HL-60 (cell line): ENCODE data around the gene KCNC1.

Experiments
- DNase-seq, 2 experiments: peaks; one replicate each; pipeline ENCODE4 v3.0.0-alpha.2; 2010 to 2020; ENCODE audit warnings: low read depth in 1 of 2, low spot score in 1 of 2
- H3K27ac ChIP-seq: fragments of 250-450 bp; sonication (Bioruptor Pico); replicated peaks from 2 replicates; pipeline ENCODE4 v1.5.1; 2020; ENCODE audit warnings: mild to moderate bottlenecking, moderate library complexity
- H3K27me3 ChIP-seq: fragments of 250-450 bp; sonication (Bioruptor Pico); 2 replicates; pipeline ENCODE4 v1.5.1; 2021; ENCODE audit warnings: mild to moderate bottlenecking, moderate library complexity; ENCODE audit not compliant: insufficient read depth, poor library complexity, severe bottlenecking
- H3K4me3 ChIP-seq: replicated peaks from 2 replicates; pipeline ENCODE4 v1.5.1; 2011; ENCODE audit warnings: mild to moderate bottlenecking, control low read depth, low read length; ENCODE audit not compliant: insufficient read depth
- GABPA ChIP-seq: IDR thresholded peaks from 2 replicates; pipeline ENCODE4 v1.6.1; 2012; ENCODE audit warnings: low read depth
- POLR2AphosphoS5 ChIP-seq: IDR thresholded peaks from 2 replicates; pipeline ENCODE4 v1.6.1; 2012; ENCODE audit warnings: low read depth
- SPI1 ChIP-seq: IDR thresholded peaks from 2 replicates; pipeline ENCODE4 v1.6.1; 2012; ENCODE audit warnings: low read depth, mild to moderate bottlenecking, borderline replicate concordance
- TF ChIP-seq, protein P1 (sequence below): IDR thresholded peaks from one replicate; pipeline ENCODE4 v1.5.1; 2011; ENCODE audit warnings: low read length, control low read depth, inconsistent platforms; ENCODE audit not compliant: insufficient read depth
- TF ChIP-seq, protein P2 (sequence below): IDR thresholded peaks from 2 replicates; pipeline ENCODE4 v1.6.1; 2012; ENCODE audit warnings: low read depth; ENCODE audit not compliant: insufficient replicate concordance

KCNC1 gene

DNA sequence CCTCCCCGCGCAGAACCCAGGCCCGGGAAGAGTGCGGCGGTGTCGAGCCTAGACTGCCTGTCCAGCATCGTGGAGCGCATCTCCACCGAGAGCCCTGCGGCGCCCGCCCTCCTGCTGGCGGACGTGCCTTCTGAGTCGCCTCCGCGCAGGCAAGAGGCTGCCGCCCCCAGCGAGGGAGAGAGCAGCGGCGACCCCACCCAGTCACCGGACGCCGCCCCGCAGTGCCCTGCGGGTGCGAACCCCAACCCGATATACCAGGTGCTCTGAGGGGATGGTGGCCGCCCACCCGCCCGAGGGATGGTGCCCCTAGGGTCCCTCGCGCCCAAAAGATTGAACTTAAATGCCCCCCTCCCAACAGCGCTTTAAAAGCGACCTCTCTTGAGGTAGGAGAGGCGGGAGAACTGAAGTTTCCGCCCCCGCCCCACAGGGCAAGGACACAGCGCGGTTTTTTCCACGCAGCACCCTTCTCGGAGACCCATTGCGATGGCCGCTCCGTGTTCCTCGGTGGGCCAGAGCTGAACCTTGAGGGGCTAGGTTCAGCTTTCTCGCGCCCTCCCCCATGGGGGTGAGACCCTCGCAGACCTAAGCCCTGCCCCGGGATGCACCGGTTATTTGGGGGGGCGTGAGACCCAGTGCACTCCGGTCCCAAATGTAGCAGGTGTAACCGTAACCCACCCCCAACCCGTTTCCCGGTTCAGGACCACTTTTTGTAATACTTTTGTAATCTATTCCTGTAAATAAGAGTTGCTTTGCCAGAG lies 13.2 kb upstream of the KCNC1 start:
- DNase-seq: no peak
- TF ChIP-seq POLR2AphosphoS5 (no peak), SPI1 (no peak), GABPA (no peak)
- TF ChIP-seq, protein P1, sequence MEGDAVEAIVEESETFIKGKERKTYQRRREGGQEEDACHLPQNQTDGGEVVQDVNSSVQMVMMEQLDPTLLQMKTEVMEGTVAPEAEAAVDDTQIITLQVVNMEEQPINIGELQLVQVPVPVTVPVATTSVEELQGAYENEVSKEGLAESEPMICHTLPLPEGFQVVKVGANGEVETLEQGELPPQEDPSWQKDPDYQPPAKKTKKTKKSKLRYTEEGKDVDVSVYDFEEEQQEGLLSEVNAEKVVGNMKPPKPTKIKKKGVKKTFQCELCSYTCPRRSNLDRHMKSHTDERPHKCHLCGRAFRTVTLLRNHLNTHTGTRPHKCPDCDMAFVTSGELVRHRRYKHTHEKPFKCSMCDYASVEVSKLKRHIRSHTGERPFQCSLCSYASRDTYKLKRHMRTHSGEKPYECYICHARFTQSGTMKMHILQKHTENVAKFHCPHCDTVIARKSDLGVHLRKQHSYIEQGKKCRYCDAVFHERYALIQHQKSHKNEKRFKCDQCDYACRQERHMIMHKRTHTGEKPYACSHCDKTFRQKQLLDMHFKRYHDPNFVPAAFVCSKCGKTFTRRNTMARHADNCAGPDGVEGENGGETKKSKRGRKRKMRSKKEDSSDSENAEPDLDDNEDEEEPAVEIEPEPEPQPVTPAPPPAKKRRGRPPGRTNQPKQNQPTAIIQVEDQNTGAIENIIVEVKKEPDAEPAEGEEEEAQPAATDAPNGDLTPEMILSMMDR: no peak
- TF ChIP-seq, protein P2, sequence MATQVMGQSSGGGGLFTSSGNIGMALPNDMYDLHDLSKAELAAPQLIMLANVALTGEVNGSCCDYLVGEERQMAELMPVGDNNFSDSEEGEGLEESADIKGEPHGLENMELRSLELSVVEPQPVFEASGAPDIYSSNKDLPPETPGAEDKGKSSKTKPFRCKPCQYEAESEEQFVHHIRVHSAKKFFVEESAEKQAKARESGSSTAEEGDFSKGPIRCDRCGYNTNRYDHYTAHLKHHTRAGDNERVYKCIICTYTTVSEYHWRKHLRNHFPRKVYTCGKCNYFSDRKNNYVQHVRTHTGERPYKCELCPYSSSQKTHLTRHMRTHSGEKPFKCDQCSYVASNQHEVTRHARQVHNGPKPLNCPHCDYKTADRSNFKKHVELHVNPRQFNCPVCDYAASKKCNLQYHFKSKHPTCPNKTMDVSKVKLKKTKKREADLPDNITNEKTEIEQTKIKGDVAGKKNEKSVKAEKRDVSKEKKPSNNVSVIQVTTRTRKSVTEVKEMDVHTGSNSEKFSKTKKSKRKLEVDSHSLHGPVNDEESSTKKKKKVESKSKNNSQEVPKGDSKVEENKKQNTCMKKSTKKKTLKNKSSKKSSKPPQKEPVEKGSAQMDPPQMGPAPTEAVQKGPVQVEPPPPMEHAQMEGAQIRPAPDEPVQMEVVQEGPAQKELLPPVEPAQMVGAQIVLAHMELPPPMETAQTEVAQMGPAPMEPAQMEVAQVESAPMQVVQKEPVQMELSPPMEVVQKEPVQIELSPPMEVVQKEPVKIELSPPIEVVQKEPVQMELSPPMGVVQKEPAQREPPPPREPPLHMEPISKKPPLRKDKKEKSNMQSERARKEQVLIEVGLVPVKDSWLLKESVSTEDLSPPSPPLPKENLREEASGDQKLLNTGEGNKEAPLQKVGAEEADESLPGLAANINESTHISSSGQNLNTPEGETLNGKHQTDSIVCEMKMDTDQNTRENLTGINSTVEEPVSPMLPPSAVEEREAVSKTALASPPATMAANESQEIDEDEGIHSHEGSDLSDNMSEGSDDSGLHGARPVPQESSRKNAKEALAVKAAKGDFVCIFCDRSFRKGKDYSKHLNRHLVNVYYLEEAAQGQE: no peak
- H3K27ac ChIP-seq: no peak overlapping the region
- peaks cover 50% of the 10 kb centered on the region for H3K27me3 ChIP-seq
- H3K4me3 ChIP-seq: no peak overlapping the region

DNA sequence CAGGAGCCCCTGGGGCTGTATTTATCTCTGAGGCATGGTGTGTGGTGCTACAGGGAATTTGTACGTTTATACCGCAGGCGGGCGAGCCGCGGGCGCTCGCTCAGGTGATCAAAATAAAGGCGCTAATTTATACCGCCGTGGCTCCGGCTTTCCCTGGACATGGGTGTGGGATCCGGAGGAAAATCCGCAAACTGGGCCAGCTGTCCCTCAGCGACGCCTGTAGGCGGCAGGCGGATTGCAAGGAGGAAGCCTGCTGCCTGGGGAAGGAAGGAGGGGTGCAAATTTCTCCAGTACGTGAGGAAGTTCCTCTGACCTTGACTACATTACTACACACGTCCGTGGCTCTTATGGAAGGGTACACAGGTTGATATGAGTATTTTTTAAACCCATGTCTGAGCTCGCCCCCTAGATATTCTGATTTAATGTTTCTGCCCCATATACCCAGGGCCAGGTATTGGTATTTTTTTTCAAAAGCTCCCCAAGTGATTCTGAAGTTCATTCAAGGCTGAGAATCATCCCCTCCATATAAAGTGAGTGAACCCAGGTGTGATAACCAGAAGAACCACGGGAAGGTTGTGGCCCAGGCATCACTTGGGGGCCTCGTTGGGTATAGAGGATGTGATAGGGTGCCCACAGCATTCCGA lies 12.5 kb upstream of the KCNC1 start:
- DNase-seq: peak in 1 of 2 experiments; percentile 51
- H3K27ac ChIP-seq: no peak overlapping the region
- TF ChIP-seq, protein P2: no peak
- TF ChIP-seq POLR2AphosphoS5: no peak
- TF ChIP-seq SPI1: no peak
- TF ChIP-seq, protein P1: peak; percentile 26
- no peak for TF ChIP-seq GABPA
- no peak overlapping the region for H3K4me3 ChIP-seq
- peaks cover 47% of the 10 kb centered on the region for H3K27me3 ChIP-seq

DNA sequence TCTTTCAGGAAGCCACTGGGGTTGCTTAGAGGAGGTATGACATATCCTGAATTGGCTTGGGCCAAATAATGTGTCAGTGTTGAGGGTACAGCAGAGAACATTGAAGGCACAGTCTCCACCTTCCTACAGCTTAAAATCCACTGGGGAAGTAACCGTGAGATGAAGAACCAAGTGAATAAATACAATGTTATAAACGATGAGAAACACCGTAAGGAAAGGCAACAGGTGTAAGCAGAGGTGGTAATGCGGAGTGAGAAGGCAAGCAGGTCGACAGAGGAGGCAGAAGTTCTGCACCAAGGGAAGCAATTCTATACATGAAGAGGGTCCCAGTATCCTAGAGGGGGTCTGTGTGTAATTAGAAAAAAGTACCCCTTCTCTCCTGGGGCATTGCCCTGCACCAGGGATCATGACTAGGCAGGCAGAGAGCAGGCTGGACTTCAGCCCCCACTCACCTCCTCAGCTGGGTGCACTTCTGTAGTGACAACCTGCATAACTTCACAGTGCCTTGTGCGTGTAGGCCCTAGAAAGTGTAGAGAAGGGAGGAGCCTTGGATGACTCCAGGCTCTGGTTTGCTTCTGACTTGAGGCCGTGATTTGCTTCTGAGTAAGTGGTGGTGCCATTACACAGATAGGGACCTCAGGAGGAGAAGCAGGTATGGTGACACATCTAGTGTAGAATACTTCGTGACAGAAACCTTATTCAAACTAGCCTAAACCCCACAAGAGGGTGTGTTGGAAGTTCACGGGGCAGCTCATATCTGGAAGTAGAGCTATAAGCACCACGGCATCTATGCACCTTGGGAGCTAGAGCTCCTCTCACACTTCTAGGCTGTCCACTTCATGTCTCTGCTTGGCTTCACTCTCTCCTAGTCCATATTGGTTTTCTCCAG lies 10.3 kb upstream of the KCNC1 start:
- no peak for DNase-seq
- Histone ChIP-seq H3K27me3 (peaks cover 32% of the 10 kb centered on the region), H3K4me3 (no peak overlapping the region), H3K27ac (no peak overlapping the region)
- TF ChIP-seq SPI1: no peak
- TF ChIP-seq, protein P1: no peak
- TF ChIP-seq GABPA: no peak
- TF ChIP-seq, protein P2: no peak
